Testis (tissue), 3 donors: ENCODE results near the gene MRPS5. TPM values are rescaled to one million over a fixed set of nuclear protein-coding genes. Genes with fewer than 3 reads are reported as not detected.

Experiments used
- DNase-seq: peaks from one replicate; pipeline ENCODE4 v3.0.0-alpha.2; 2019
- H3K27ac ChIP-seq, 2 donors: fragments of 200-600 bp; sonication (generic); one replicate each; pipeline ENCODE4 v1.5.1; 2019
- H3K27me3 ChIP-seq: fragments of 200-600 bp; sonication (generic); one replicate; pipeline ENCODE4 v1.5.1; 2019
- H3K36me3 ChIP-seq: fragments of 200-600 bp; sonication (generic); one replicate; pipeline ENCODE4 v1.5.1; 2017; ENCODE audit warnings: low read depth; ENCODE audit errors: missing control alignments
- H3K4me1 ChIP-seq: fragments of 200-600 bp; sonication (generic); one replicate; pipeline ENCODE4 v1.5.1; 2019
- H3K4me3 ChIP-seq, 2 donors: fragments of 200-600 bp; sonication (generic); one replicate each; pipeline ENCODE4 v1.5.1; 2017 to 2019
- H3K9me3 ChIP-seq: fragments of 200-600 bp; sonication (generic); one replicate; pipeline ENCODE4 v1.5.1; 2017
- CTCF ChIP-seq, 3 experiments: fragments of 450-650 bp in 2 of 3; fragments of 200-600 bp in 1 of 3; sonication (generic) in 1 of 3; IDR thresholded peaks; one replicate each; pipeline ENCODE4 v1.5.1; 2016 to 2019; ENCODE audit warnings: antibody characterized with exemption in 3 of 3, mild to moderate bottlenecking in 2 of 3, moderate library complexity in 1 of 3
- POLR2A ChIP-seq: fragments of 450-650 bp; IDR thresholded peaks from one replicate; pipeline ENCODE4 v1.6.1; 2017; ENCODE audit warnings: antibody characterized with exemption, mild to moderate bottlenecking, moderate library complexity
- WGBS, 2 donors: methylation state at CpG; one replicate each; pipeline ENCODE4 v1.1.5; 2018; 5-methylcytosine and 5-hydroxymethylcytosine counted together
- intact Hi-C: fragments of 100-400 bp; cut with DNase I; formaldehyde crosslinking; loops from one replicate; pipeline ENCODE4 v1.15.1; 2023; ENCODE audit warnings: low total_unique reads
- polyA plus RNA-seq: library from polyadenylated mRNA; stranded (reverse); fragments of 350-450 nt; fragmentation: Illumina TruSeq; extraction: RNeasy Lipid Tissue Mini Kit (QIAGEN cat#74804); gene quantifications from one replicate; pipeline ENCODE4 v1.2.3, GENCODE V29; 2014; ENCODE audit warnings: low read depth, low replicate concordance; ENCODE audit not compliant: insufficient read depth
- total RNA-seq, 2 donors: library from RNA; depleted of rRNA; stranded (reverse); fragments of >200 nt; gene quantifications; one replicate each; pipeline ENCODE4 v1.2.3, GENCODE V29; 2016

MRPS5 gene
- total and polyA plus RNA-seq, 3 donors from 2014 or later = 44.4 to 63.1 (median 59.3) TPM

GRCh38 chr2:95062242-95063085 lies 59.1 kb downstream of the MRPS5 start:
- H3K9me3 ChIP-seq = no peaks in the 10 kb centered on the region
- no peak overlapping the region for H3K27ac ChIP-seq
- 70 to 77% methylated on average over 11 of the region's 11 CpGs for WGBS, 2 donors
- no peaks in the 10 kb centered on the region for H3K27me3 ChIP-seq
- H3K4me1 ChIP-seq = no peaks in the 10 kb centered on the region
- H3K4me3 ChIP-seq = no peak overlapping the region
- TF ChIP-seq CTCF (IDR thresholded peaks at IDR 0.05) = no peak
- TF ChIP-seq POLR2A = no peak
- intact Hi-C loops = no loop called here
- DNase-seq = no peak
- H3K36me3 ChIP-seq = no peaks in the 10 kb centered on the region

GRCh38 chr2:95061601-95062183 lies 59.9 kb downstream of the MRPS5 start:
- H3K27me3 ChIP-seq = no peaks in the 10 kb centered on the region
- TF ChIP-seq POLR2A = no peak
- peaks cover 4% of the 10 kb centered on the region for H3K4me1 ChIP-seq
- no peak overlapping the region for H3K27ac ChIP-seq
- intact Hi-C loops = no loop called here
- WGBS, 2 donors = 50 to 57% methylated on average over 7 to 11 of the region's 11 CpGs
- no peaks in the 10 kb centered on the region for H3K9me3 ChIP-seq
- DNase-seq = no peak
- H3K36me3 ChIP-seq = no peaks in the 10 kb centered on the region
- no peak overlapping the region for H3K4me3 ChIP-seq

DNA sequence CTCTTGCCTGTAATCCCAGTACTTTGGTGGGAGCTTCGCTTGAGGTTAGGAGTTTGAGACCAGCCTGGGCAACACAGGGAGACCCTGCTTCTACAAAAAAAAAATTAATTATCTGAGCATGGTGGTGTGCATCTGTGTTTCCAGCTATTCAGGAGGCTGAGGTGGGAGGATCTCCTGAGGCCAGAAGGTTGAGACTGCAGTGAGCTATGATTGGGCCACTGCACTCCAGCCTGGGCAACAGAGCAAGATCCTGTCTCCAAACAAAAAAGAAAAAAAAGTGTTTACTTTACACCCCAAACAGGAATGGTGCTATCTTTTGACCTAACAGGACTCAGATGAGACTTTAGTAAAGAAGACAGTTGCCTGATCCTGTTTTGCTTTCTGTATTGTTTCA lies 60.5 kb downstream of the MRPS5 start:
- no peak overlapping the region for H3K27ac ChIP-seq
- peaks cover 4% of the 10 kb centered on the region for H3K4me1 ChIP-seq
- no peaks in the 10 kb centered on the region for H3K36me3 ChIP-seq
- WGBS, 2 donors = 93 to 96% methylated on average over 1 of the region's 1 CpG
- H3K27me3 ChIP-seq = no peaks in the 10 kb centered on the region
- no peak for DNase-seq
- TF ChIP-seq CTCF (IDR thresholded peaks at IDR 0.05) = no peak
- no peak for TF ChIP-seq POLR2A
- no peak overlapping the region for H3K4me3 ChIP-seq
- intact Hi-C loops = no loop called here
- no peaks in the 10 kb centered on the region for H3K9me3 ChIP-seq

GRCh38 chr2:95060446-95061118 lies 61.0 kb downstream of the MRPS5 start:
- WGBS, 2 donors = 75 to 77% methylated on average over 7 to 17 of the region's 17 CpGs
- H3K36me3 ChIP-seq = no peaks in the 10 kb centered on the region
- H3K27ac ChIP-seq = no peak overlapping the region
- TF ChIP-seq POLR2A (no peak), CTCF (IDR thresholded peaks at IDR 0.05) (no peak)
- intact Hi-C loops = no loop called here
- no peaks in the 10 kb centered on the region for H3K9me3 ChIP-seq
- DNase-seq = no peak
- no peak overlapping the region for H3K4me3 ChIP-seq
- H3K27me3 ChIP-seq = no peaks in the 10 kb centered on the region
- peaks cover 4% of the 10 kb centered on the region for H3K4me1 ChIP-seq

DNA sequence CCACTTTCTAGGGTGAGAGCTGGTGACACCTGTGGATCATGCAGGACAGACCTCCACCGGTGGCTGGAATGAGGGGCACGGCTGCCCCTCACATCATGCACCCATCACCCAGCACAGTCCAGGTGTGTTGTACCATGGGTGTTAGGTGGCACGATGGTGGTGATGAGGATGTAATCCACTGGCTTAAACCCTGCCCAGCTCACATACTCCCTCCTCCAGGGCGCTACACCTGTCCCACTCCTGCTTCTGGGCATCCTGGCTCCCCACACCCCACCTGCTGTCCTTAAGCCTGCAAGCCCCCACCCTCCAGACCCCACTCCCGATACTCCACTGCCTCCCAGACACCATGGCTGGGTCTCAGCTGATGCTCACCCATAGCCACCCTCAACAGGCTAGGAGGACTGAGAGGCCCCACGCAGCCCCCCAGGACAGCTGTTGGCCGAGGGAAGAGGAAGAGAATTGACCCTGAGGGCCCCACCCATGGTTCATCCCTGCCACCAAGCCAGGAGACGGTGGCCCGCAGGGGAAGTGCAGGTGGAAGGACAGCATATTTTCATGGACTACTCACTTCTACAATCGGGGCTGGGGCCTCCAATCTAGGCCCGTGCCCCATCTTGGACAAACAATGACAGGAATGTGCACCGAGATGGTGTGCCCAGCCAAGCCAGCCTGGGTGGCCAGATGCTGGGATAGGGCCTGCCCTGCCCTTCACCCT lies 61.8 kb downstream of the MRPS5 start:
- TF ChIP-seq CTCF (IDR thresholded peaks at IDR 0.05) (no peak), POLR2A (no peak)
- no peak overlapping the region for H3K27ac ChIP-seq
- H3K4me1 ChIP-seq = peaks cover 4% of the 10 kb centered on the region
- DNase-seq = no peak
- no peaks in the 10 kb centered on the region for H3K9me3 ChIP-seq
- H3K27me3 ChIP-seq = no peaks in the 10 kb centered on the region
- no peak overlapping the region for H3K4me3 ChIP-seq
- 81 to 100% methylated on average over 2 to 12 of the region's 12 CpGs for WGBS, 2 donors
- no peaks in the 10 kb centered on the region for H3K36me3 ChIP-seq
- intact Hi-C loops = no loop called here
